ENCODE results near the gene CISD3. TPM values are rescaled to one million over a fixed set of nuclear protein-coding genes. Genes with fewer than 3 reads are reported as not detected.

Gene CISD3
- total RNA-seq, 4 donors from 2014 or later, result 0.26 to 22.0 (median 2.9) TPM

GRCh38 chr17:38738686-38739085 is 8.5 kb downstream of the CISD3 start:
- Histone ChIP-seq H3K4me1 (peaks cover 4 to 13% of the 10 kb centered on the region in 2 donors), H3K36me3 (no peaks in the 10 kb centered on the region), H3K27ac (no peak overlapping the region), H3K4me3 (no peak overlapping the region), H3K9me3 (no peaks in the 10 kb centered on the region), H3K27me3 (no peaks in the 10 kb centered on the region)
- intact Hi-C loops (cut with DNase I; ENCODE audit: low total_unique reads), result loop anchor here (5.0 kb wide), 1 partner anchor 61 kb away; no protein-coding TSS in a partner anchor
- DNase-seq, result no peak
- TF ChIP-seq CTCF (IDR thresholded peaks at IDR 0.05) (no peak), POLR2A (IDR thresholded peaks at IDR 0.05) (no peak)

- Histone ChIP-seq H3K27ac (no peak overlapping the region), H3K9me3 (no peaks in the 10 kb centered on the region), H3K36me3 (no peaks in the 10 kb centered on the region), H3K4me1 (peaks cover 4 to 13% of the 10 kb centered on the region in 2 donors), H3K27me3 (no peaks in the 10 kb centered on the region), H3K4me3 (no peak overlapping the region)
- no peak for TF ChIP-seq CTCF (IDR thresholded peaks at IDR 0.05)
- TF ChIP-seq POLR2A (IDR thresholded peaks at IDR 0.05), result no peak
- no peak for DNase-seq
- intact Hi-C loops (cut with DNase I; ENCODE audit: low total_unique reads), result loop anchor here (5.0 kb wide), 1 partner anchor 62 kb away; no protein-coding TSS in a partner anchor
These were observed 9.2 kb downstream of the CISD3 start for GRCh38 chr17:38739305-38739704.

- Histone ChIP-seq H3K27ac (no peak overlapping the region), H3K9me3 (no peaks in the 10 kb centered on the region), H3K4me3 (no peak overlapping the region), H3K36me3 (no peaks in the 10 kb centered on the region), H3K4me1 (peaks cover 4 to 13% of the 10 kb centered on the region in 2 donors), H3K27me3 (no peaks in the 10 kb centered on the region)
- TF ChIP-seq CTCF (IDR thresholded peaks at IDR 0.05), result no peak
- TF ChIP-seq POLR2A (IDR thresholded peaks at IDR 0.05), result no peak
- intact Hi-C loops (cut with DNase I; ENCODE audit: low total_unique reads), result no loop called here
- DNase-seq, result no peak
These were observed 9.9 kb downstream of the CISD3 start for GRCh38 chr17:38740044-38740443.

- TF ChIP-seq POLR2A (IDR thresholded peaks at IDR 0.05), result no peak
- no peak for TF ChIP-seq CTCF (IDR thresholded peaks at IDR 0.05)
- DNase-seq, result no peak
- no peaks in the 10 kb centered on the region for H3K36me3 ChIP-seq
- no peak overlapping the region for H3K4me3 ChIP-seq
- peaks cover 4 to 13% of the 10 kb centered on the region in 2 donors for H3K4me1 ChIP-seq
- H3K27me3 ChIP-seq, result no peaks in the 10 kb centered on the region
- intact Hi-C loops (cut with DNase I; ENCODE audit: low total_unique reads), result no loop called here
- no peak overlapping the region for H3K27ac ChIP-seq
- H3K9me3 ChIP-seq, result no peaks in the 10 kb centered on the region
These were observed 10.7 kb downstream of the CISD3 start for GRCh38 chr17:38740806-38741205.

GRCh38 chr17:38741461-38741860 is 11.3 kb downstream of the CISD3 start:
- intact Hi-C loops (cut with DNase I; ENCODE audit: low total_unique reads), result no loop called here
- H3K27ac ChIP-seq, result peak overlapping the region; percentile 54 to 80

More at GRCh38 chr17:38741461-38741860, 11.3 kb downstream of the CISD3 start:
- Histone ChIP-seq H3K4me1 (peaks cover 4 to 16% of the 10 kb centered on the region in 2 donors), H3K36me3 (no peaks in the 10 kb centered on the region), H3K27me3 (no peaks in the 10 kb centered on the region), H3K9me3 (no peaks in the 10 kb centered on the region), H3K4me3 (no peak overlapping the region)
- no peak for DNase-seq
- TF ChIP-seq CTCF (IDR thresholded peaks at IDR 0.05), result no peak
- no peak for TF ChIP-seq POLR2A (IDR thresholded peaks at IDR 0.05)
